Measurements from ENCODE around the gene ACSM6. TPM values are rescaled to one million over a fixed set of nuclear protein-coding genes. Genes with fewer than 3 reads are reported as not detected.

ACSM6 gene
- total RNA-seq, 1 donor from 2014 or later, result not detected

DNA sequence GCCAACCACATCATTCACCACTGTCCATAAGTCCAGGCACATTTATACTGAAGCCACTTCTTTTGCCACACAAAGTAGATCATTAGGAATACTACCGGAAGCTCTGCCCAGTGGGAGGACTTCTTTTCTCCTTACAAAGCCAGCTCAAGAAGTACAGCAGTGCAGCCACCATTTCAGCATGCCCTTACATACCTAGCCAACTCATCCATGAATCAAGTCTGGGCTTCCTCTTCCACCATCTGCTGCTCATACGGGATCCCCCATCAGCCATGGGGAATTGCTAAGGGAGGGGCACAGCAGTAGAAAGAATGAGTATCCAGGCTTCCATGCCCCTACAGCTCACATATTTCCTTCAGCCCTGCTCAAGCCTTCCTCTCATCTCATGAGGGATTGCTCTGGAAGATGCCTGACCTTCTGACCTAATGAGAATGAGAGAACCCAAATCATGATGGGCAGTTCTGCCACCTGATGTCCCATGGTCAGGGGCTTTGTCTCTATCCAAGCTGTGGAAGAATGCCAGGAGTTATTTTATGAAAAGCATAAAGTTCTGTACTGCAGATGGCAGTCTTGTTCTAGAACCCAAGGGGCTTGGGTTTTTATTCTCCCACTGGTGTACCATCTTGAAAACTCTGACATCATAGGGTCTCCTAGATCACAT is 39.5 kb downstream of the ACSM6 start:
- H3K4me3 Mint-ChIP-seq (ENCODE audit: unreplicated experiment), result no peak overlapping the region
- H3K36me3 Mint-ChIP-seq (ENCODE audit: unreplicated experiment), result peaks cover 18% of the 10 kb centered on the region
- no peaks in the 10 kb centered on the region for H3K27me3 Mint-ChIP-seq (ENCODE audit: unreplicated experiment)
- peaks cover 3% of the 10 kb centered on the region for H3K9me3 Mint-ChIP-seq (ENCODE audit: unreplicated experiment)
- peaks cover 46% of the 10 kb centered on the region for H3K4me1 Mint-ChIP-seq (ENCODE audit: unreplicated experiment)
- no peak for TF ChIP-seq CTCF (IDR thresholded peaks at IDR 0.05)
- no peak overlapping the region for H3K27ac Mint-ChIP-seq (ENCODE audit: unreplicated experiment)
- DNase-seq (ENCODE audit: extremely low spot score, unreplicated experiment), result no peak

DNA sequence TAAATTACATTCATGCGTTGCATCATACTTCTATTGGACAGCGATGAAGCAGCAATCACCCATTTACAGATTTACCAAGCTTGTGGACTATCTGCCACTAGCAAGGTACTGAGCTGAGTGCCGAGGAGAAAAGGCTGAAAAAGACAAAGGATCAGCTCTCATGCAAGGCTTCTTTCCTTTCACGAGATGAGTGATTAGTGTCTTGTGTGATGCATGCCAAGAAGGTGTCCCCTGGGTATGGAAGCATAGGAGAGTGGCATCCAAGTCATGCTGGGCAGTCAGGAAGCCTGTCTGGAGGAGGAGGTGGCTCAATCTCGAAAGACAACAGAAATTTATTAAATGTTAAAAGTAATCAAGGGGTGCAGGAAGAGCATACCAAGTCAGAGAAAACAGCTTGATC is 40.9 kb downstream of the ACSM6 start:
- Mint-ChIP-seq H3K9me3 (ENCODE audit: unreplicated experiment) (peaks cover 3% of the 10 kb centered on the region), H3K36me3 (ENCODE audit: unreplicated experiment) (peaks cover 29% of the 10 kb centered on the region), H3K27ac (ENCODE audit: unreplicated experiment) (peak overlapping the region; percentile 52), H3K4me1 (ENCODE audit: unreplicated experiment) (peaks cover 31% of the 10 kb centered on the region), H3K4me3 (ENCODE audit: unreplicated experiment) (no peak overlapping the region), H3K27me3 (ENCODE audit: unreplicated experiment) (no peaks in the 10 kb centered on the region)
- no peak for DNase-seq (ENCODE audit: extremely low spot score, unreplicated experiment)
- TF ChIP-seq CTCF (IDR thresholded peaks at IDR 0.05), result no peak

DNA sequence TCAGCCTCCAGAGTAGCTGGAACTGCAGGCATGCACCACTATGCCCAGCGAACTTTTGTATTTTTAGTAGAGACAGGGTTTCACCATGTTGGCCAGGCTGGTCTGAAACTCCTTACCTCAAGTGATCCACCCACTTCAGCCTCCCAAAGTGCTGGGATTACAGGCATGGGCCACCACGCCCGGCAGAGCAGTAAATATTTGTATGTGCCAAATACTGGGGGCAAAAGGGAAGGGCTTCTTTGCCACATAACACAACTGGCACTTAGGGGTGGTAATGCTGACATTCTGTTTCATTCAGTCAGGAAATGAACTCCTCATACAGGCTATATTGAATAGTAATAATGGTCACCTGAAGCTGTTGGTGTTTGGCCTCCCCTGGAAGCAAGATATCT is 41.6 kb downstream of the ACSM6 start:
- no peak overlapping the region for H3K4me3 Mint-ChIP-seq (ENCODE audit: unreplicated experiment)
- no peaks in the 10 kb centered on the region for H3K27me3 Mint-ChIP-seq (ENCODE audit: unreplicated experiment)
- H3K9me3 Mint-ChIP-seq (ENCODE audit: unreplicated experiment), result no peaks in the 10 kb centered on the region
- H3K27ac Mint-ChIP-seq (ENCODE audit: unreplicated experiment), result no peak overlapping the region
- TF ChIP-seq CTCF (IDR thresholded peaks at IDR 0.05), result no peak
- peaks cover 24% of the 10 kb centered on the region for H3K4me1 Mint-ChIP-seq (ENCODE audit: unreplicated experiment)
- DNase-seq (ENCODE audit: extremely low spot score, unreplicated experiment), result no peak
- H3K36me3 Mint-ChIP-seq (ENCODE audit: unreplicated experiment), result peaks cover 36% of the 10 kb centered on the region

- peaks cover 36% of the 10 kb centered on the region for H3K36me3 Mint-ChIP-seq (ENCODE audit: unreplicated experiment)
- no peak overlapping the region for H3K27ac Mint-ChIP-seq (ENCODE audit: unreplicated experiment)
- TF ChIP-seq CTCF (IDR thresholded peaks at IDR 0.05), result no peak
- H3K4me3 Mint-ChIP-seq (ENCODE audit: unreplicated experiment), result no peak overlapping the region
- no peaks in the 10 kb centered on the region for H3K9me3 Mint-ChIP-seq (ENCODE audit: unreplicated experiment)
- peaks cover 20% of the 10 kb centered on the region for H3K4me1 Mint-ChIP-seq (ENCODE audit: unreplicated experiment)
- no peak for DNase-seq (ENCODE audit: extremely low spot score, unreplicated experiment)
- H3K27me3 Mint-ChIP-seq (ENCODE audit: unreplicated experiment), result no peaks in the 10 kb centered on the region
These were observed 42.2 kb downstream of the ACSM6 start for GRCh38 chr10:95236068-95236903.
